NCI-H526 treated with DMSO at 0.1 percent for 48 hours (cell line): ENCODE measurements around the gene PHRF1.
A peak's percentile ranks its signal among the peaks of the same experiment; 100 is the strongest.

Experiments used
- DNase-seq: peaks from one replicate; lab custom pipeline; 2025; lab: John Stamatoyannopoulos, UW

Gene PHRF1

DNA sequence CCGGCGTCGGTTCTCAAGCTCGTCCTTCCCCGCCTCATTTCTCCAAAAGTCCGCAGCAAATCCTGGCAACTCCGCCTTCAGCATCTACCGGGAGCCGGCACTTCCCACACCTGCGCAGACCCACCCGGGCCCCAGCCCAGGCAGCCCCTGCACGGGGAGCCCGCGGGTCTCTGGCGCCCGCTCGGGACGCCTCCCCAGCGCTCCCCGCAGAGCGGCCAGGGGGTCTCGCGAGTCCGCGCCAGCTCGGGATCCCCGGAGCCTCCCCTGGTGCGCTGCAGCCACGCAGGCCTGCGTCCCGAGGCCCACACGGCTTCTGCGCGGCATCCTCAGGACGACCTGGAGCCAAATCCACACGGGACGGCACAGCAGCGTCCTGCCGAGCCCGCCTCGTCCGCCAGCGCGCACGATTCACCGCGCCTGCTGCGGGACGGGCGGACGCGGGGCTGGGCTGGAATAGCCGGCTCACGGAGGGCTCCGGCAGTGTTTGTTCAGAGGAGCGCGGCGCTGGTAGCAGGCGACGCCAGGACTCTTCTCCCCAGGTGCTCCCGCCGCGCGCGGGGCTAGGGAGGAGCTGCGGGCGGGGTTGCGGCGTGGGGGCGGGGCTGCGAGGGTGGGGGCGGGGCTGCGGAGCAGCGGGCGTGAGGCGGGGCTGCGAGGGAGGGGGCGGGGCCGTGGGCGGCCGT lies 816 bp upstream of the PHRF1 start:
- peak; percentile 80 for DNase-seq

DNA sequence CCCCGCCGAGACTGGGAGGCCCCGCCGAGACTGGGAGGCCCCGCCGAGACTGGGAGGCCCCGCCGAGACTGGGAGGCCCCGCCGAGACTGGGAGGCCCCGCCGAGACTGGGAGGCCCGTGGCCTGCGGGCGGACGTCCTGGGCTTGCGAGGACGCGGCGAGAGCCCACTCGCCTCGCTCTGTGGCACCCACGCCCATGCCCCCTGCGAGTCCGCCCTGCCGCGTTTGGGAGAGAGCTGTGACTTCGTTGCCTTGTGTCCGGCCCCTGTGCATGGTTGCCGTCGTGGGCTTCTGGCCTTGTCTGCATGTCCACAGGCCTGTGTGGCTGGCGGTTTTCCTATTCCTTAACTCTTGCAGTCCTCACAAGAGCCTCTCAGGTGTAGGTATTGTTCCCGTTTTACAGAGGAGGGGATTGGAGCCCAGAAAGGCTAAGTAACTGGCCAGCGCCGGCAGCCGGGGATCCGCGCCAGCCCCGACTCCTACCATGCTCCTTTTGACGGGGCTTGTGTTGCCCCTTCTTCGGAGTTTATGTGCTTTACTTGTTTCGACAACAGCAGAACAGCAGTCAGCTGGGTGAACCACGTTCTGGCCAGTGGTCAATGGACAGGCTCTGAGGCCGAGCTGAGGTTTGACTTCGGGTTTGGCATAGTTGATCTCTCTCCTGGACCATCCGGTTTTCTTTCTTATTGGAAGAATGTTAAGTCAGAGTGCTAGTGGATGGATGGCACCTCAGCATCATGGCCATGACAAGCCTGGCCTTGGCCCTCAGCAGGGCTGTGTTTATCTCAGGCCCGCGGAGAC lies 741 bp downstream of the PHRF1 start:
- DNase-seq, result no peak

DNA sequence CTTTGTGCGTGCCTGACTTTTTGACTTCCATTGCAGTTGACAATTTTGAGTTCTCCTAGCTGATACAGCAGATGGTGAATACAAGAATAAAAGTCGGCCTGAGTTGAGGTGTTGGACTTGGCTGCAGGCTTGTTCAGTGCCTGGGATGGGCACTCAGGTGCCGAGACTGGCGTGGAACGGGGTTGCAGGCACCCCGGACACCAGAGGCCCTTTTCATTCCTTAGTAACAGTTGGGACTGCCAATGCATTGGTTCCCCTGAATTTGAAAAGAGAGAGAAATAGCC lies 1.3 kb downstream of the PHRF1 start:
- DNase-seq, result no peak

DNA sequence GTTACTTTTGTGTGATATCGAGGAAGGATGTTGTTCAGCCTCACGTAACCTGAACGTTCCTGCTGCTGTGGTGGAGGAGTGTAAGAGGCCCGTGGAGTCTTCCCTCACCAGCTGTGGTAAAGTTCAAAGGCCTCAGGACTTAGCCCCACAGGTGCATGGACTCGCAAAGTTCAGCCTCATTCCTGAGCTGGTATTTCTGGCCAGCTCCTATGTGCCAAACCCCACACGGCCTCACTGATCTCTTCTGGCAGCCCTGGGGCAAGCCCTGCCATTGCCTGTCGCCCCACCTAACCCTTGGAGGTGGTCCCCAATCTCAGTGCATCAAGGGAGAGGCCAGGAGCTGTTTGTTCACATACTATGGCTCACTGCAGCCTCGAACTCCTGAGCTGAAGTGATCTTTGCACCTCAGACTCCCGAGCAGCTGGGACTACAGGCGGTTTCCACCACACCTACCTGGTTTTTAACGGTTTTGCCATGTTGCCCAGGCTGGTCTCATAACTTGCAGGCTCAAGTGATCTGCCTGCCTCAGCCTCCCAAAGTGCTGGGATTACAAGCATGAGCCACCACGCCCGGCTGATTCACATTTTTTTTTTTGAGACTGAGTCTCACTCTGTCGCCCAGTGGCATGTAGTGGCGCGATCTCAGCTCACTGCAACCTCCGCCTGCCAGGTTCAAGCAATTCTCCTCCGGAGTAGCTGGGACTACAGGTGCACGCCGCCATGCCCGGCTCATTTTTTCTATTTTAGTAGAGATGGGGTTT lies 2.2 kb downstream of the PHRF1 start:
- no peak for DNase-seq

DNA sequence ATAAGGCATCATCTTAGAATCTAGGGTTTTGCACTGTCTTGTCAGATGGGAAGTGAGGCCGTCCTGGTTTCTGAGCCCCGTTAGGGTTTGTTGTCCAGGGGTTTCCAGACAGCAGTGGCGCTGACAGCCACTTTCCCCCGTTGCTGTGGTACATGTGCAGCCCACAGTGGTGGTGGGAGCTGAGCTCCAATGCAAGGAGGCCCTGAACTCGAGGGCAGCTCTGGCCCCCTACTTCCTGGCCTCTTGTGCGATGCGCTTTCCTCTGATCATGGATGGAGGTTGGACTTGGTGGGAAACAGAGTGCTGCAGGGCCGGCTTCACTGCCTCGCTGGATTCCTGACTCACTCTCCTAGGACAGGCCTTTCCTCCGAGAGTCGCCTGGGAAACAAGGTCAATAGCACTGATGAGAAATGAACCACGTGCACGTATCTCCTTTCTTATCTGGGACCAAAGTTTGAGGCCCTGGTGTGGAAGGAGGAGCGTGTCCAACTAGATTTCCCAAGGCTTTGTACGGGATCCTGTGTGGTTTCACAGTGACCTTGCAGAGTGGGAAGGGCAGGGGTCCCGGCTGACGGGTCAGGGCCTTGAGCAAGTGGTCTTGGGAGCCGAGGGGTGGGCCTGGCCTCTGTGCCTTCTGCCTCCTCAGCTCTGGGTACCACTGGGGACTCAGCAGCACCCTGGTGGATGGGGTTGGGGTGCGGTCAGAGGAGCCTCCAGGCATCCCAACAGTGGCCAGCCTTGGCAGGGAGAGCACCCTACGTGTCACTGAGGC lies 3.7 kb downstream of the PHRF1 start:
- no peak for DNase-seq

DNA sequence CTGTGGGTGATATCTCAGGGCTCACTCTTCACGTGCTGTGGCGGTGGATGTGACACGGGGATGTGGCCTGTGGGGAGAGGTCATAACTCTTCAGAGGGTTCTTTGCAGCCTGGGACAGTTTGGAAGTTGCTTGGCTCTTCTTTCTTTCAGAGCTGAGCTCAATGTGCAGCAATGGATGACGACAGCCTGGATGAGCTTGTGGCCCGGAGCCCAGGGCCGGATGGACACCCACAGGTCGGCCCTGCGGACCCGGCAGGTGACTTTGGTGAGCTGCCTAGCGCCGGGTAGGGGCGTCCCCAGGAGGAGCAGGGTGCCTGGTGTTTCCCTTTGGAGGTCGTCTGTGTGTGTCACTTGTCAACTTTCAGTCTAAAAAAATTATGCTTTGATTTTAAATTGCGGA lies 5.1 kb downstream of the PHRF1 start:
- no peak for DNase-seq

DNA sequence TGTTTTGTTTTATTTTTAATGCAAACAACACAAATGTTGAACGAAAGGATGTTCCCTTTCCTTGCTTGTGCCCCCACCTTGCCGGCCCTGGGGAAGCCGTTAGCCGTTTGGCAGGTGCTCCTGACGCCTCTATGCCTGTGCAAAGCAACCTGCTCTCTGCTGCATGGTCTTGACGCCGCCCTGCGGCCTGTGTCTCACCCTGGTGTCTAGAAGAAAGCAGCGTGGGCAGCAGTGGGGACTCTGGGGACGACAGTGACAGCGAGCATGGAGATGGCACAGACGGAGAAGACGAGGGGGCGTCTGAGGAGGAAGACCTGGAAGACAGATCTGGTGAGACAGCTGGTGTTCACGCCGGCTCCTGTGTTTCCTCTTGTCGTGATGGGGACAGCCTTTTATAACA lies 5.5 kb downstream of the PHRF1 start:
- DNase-seq, result no peak

DNA sequence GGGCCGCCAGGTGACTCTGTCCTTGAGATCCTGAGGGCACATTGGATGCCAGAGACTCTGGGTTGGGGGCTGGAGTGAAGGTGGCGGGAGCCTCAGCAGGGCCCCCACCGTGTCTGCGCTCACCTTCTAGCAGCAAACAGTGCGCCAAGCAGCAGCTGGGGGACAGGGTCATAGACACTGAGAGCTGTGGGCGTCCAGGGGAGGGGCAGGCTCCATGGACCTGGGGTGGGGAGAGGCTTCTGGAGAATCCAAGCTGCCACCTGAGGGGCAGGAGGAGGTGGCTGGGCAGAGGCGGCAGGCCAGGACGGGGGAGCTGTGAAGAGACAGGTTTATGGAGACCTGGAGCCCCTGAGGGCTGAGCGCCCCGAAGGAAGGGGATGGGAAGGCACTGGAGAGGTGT lies 8.0 kb downstream of the PHRF1 start:
- DNase-seq, result no peak

DNA sequence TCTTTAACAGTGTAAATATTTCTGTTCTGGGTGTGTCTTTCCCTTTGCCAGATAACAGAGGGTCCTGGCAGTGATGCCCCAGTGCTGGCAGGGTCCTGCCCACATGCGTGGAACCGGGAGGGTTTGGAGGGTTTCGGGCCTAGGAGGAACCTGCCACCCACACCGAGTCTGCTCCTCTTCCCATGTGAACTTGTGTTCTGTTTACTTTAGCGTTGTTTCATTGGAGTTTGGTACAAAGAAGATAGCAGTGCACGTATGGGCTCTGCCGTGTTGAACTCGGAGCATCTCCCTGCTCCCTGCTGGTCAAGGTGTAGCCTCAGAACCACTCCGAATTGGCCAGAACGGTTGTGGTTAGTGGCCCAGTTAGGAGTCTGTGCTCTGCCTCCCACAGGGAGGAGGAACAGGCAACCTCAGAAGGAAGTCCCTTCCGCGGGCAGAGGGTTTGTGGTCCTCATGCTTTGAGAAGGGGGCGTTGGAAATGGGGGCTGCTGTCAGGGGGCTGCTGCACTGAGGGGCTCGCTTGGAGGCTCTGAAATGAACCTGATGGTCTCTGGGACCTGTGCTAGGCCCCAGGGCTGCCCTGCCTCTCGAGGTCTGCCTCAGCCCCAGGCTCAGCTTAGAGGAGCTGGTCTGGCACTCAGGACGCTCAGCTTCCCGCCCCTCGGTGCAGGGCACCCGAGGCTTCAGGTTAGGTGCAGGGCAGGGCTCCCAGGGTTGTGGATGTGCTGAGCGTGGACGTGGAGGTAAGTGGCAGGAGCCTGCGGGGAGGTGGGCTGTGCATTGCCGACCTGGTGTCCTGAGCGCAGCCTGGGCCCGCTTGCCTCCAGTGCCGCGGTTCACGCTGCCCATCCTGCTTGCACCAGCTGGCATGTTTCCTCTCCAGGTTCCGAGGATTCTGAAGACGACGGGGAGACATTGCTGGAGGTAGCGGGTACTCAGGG lies 10.4 kb downstream of the PHRF1 start:
- no peak for DNase-seq

DNA sequence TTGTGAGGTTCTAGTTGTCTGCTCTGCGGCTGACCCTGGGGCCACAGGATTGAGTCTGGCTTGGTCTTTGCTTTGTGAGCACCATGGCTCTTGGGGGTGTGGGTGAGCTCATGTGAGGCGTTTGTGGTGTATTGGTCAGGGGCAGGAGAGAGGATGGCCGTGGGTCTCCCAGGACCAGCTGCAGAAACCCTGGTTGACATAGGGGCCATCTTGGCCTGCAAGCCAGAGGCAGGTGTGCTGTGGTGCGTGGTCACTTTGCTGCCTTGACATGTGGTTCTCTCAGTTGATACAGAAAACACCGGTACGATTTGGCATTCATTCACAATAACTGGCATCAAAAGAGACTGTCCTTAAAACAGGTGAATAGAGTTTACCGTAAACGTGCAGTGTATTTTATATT lies 11.3 kb downstream of the PHRF1 start:
- no peak for DNase-seq

DNA sequence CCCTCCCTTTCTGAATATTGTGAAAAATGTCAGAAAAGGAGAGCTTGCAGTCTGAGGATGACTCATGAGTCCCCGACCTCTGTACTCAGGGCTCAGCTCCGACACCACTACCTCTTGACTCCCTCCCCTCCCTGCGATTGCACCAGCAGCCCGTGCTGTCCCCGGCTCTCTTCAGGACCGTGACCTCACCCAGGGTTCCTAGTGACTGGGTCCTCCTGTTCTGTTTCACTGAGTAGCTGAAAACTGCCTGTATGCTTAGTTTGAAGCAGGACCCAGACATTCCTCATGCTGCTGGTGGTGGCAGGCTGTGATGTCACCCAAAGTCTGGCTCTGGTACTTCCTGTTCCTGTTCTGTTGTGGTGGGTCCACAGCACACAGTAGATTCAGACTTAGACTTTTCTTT lies 11.7 kb downstream of the PHRF1 start:
- DNase-seq, result no peak

DNA sequence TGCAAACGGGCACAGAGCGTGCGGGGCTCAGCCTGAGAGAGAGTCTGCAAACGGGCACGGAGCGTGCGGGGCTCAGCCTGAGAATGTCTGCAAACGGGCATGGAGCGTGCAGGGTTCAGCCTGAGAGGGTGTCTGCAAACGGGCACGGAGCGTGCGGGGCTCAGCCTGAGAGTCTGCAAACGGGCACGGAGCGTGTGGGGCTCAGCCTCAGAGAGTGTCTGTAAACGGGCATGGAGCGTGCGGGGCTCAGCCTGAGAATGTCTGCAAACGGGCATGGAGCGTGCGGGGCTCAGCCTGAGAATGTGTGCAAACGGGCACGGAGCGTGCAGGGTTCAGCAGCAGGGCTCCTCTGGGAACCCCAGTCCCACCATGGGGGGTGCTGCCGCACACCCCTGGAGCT lies 13.5 kb downstream of the PHRF1 start:
- no peak for DNase-seq

DNA sequence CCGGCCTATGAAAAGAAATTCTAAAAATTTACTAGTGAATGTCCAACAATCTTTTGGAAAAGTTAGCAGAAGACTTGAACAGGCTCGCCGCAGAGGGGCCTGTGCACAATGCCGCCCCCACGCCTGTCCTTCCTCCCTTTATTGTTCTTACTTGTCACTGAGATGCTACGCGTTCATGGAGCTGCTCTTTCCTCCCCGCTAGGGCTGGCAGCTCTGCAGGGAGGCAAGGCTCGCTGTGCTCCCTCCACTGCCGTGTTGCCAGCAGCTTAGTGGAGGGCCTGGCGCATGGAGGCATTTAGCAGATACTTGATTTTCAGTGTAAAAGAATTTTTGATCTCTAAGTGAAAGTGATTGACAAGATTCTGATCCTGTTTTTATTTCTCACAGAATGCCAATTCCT lies 14.7 kb downstream of the PHRF1 start:
- no peak for DNase-seq

DNA sequence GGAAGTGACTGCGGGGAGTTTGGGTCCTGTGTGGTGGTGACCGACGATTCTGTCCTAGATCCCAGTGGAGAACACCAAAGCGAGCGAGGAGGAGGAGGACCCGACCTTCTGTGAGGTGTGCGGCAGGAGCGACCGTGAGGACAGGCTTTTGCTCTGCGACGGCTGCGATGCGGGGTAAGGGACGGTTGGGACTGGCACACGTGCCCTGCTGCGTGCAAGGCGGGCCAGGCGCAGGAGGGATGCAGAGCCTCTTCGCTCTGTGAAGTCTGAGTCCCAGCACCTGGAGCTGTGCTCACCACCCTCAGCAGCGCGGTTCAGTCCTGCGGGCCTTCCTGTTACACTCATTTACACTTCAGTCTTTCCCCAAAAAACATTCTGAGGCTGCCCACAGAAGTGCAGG lies 16.2 kb downstream of the PHRF1 start:
- no peak for DNase-seq

DNA sequence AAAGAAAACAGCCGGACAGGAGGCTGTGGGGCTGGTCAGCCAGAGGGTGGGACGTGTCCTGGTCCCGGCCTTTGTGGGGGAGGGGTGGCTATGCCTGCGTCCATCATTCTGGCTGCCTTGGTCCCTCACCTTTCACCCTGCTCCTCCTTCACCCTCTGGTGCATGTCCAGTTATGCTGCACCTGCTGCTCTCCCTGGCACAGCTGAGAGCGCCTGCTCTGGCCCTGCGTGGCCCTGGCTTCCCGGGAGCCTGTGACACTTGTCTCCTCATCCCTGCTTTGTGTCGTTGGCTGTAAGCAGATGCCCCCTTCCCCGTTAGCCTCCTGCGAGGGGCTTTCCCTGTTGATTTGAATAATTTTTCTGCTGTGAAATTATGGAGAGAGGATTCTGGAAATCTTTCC lies 16.6 kb downstream of the PHRF1 start:
- no peak for DNase-seq

DNA sequence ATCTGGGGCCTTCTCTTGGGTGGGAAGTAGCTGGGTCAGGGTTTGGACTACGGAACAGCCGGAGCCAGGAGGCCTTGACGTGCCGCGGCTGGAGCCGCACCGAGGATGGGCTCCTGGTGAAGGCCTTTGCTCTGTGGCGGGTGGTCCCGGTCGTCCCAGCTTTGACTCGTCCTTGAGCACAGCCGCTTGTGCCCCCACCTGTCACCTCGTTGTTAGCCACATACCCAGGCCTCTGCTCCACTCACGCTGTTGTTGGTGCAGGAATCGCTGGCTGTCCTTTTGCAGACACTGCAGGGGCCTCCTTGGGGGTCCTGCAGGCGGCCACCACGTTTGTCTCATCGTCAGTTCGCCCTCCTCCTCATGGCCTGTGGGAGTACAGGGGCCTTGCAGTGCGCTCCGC lies 17.1 kb downstream of the PHRF1 start:
- no peak for DNase-seq

DNA sequence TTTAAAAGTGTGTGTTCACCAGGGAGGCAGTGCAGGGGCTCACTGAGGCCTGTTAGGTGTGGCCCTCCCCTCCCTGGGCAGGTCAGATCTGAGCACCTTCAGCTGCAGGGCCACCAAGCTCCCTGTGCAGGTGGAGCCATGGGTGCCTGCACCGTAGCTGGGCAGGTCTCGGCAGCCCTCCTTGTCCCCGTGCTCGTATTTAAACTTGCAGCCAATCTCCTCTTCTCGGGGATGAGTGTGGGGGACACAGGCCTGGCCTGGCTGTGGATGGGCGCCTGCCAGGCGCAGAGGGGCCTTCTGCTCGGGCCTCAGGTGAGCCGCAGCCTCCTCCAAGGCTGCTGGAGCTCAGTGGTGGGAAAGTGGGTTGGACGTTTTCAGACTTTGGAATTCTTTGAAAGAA lies 19.1 kb downstream of the PHRF1 start:
- DNase-seq, result no peak

DNA sequence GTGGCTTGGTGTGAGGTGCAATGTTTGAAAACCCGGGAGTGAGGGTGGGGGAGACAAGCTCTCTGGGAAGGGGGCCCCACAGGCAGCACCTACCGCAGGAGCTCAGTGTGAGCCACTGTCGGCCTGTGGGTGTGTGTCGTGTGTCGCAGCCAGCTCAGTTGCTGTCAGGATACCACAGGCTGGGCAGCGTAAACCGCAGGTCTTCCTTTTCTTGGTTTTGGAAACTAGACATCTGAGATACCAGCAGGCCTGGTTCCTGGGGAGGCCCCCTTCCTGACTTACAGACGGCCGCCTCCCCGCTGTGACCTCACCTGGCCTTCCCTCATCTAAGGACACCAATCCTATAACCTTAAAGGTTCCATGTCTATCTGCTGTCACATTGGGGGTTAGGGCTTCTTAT lies 20.1 kb downstream of the PHRF1 start:
- no peak for DNase-seq

DNA sequence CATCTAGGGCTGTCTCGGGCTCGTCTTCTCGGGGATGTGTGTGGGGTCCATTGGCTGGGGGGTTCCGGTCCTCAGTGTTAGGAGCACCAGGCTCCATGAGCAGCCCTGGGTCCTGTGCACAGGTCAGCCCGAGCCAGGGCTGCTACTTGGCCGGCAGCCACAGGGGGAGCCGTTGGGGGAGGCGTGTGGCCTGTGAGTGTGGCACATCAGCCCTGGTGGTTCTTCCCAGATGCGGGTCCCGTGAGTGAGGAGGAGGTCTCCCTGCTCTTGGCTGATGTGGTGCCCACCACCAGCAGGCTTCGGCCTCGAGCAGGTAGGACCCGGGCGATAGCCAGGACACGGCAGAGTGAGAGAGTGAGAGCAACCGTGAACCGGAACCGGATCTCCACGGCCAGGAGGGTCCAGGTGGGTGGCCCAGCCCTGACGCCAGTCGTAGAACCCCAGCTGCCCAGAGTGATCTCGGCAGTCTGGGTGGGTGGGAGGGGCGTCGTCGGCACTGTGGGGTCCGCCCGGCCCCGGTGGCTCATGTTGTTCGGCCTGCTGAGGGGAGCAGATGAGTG lies 21.0 kb downstream of the PHRF1 start:
- no peak for DNase-seq

DNA sequence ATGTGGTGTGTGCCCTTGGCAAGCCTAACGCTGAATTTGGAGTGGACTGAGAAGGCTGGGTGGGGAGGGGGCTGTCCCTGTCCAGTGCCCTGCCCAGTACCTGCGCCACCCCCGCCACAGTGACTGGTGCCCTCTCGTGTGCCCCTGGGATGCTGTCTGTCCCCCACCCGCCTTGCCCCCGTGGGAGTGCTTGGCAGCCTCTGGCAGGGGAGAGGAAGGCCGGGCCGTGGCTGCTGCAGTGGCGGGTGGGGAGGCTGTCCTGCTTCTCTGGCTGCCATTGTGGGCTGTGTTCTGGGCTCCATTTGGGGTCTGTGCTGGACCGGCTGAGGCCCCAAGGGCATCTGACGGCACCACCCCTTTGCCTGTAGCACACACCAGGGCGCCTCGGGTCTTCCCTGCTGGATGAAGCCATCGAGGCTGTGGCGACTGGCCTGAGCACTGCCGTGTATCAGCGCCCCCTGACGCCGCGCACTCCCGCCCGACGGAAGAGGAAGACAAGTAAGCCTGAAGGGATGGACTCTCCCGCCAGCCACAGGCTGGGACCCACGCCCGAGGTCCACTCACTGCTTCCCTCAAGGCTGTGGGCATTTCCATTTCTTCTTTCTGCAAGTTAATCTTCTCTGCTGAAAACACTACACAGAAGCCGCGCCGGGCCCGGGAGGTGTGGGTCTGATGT lies 21.9 kb downstream of the PHRF1 start:
- DNase-seq, result no peak
